Smooth muscle cell (in vitro differentiated cells): ENCODE results near the gene TBX2. TPM values are rescaled to one million over a fixed set of nuclear protein-coding genes. Genes with fewer than 3 reads are reported as not detected.

Experiments
- DNase-seq: peaks from one replicate; lab custom pipeline; 2025; ENCODE audit not compliant: unreplicated experiment; lab: John Stamatoyannopoulos, UW
- H2AFZ ChIP-seq: fragments of 200-600 bp; sonication (generic); 2 replicates; pipeline ENCODE4 v1.6.0; 2016; ENCODE audit warnings: antibody characterized with exemption, low read depth, mild to moderate bottlenecking
- H3F3A ChIP-seq: fragments of 200-600 bp; sonication (generic); 2 replicates; pipeline ENCODE4 v1.6.0; 2017; ENCODE audit warnings: antibody characterized with exemption, low read depth
- H3K27ac ChIP-seq: fragments of 200-600 bp; sonication (generic); 2 replicates; pipeline ENCODE4 v1.5.1; 2016; ENCODE audit warnings: low read depth, mild to moderate bottlenecking
- H3K27me3 ChIP-seq: fragments of 200-600 bp; sonication (generic); 2 replicates; pipeline ENCODE4 v1.6.1; 2016; ENCODE audit warnings: low read depth, mild to moderate bottlenecking
- H3K36me3 ChIP-seq: fragments of 200-600 bp; sonication (generic); 2 replicates; pipeline ENCODE4 v1.5.1; 2016; ENCODE audit warnings: low read depth
- H3K4me1 ChIP-seq: fragments of 200-600 bp; sonication (generic); 2 replicates; pipeline ENCODE4 v1.5.1; 2016; ENCODE audit warnings: low read depth
- H3K4me2 ChIP-seq: fragments of 200-600 bp; sonication (generic); 2 replicates; pipeline ENCODE4 v1.6.0; 2016; ENCODE audit warnings: mild to moderate bottlenecking
- H3K4me3 ChIP-seq: fragments of 200-600 bp; sonication (generic); 2 replicates; pipeline ENCODE4 v1.5.1; 2016; ENCODE audit warnings: mild to moderate bottlenecking
- H3K79me2 ChIP-seq: fragments of 200-600 bp; sonication (generic); 2 replicates; pipeline ENCODE4 v1.6.0; 2016; ENCODE audit warnings: low read depth, mild to moderate bottlenecking
- H3K9ac ChIP-seq: fragments of 200-600 bp; sonication (generic); 2 replicates; pipeline ENCODE4 v1.6.0; 2016; ENCODE audit warnings: low read depth
- H3K9me3 ChIP-seq: fragments of 200-600 bp; sonication (generic); replicated peaks from 2 replicates; pipeline ENCODE4 v1.5.1; 2016; ENCODE audit warnings: low read depth
- H4K20me1 ChIP-seq: fragments of 200-600 bp; sonication (generic); 2 replicates; pipeline ENCODE4 v1.6.0; 2016; ENCODE audit warnings: low read depth
- CTCF ChIP-seq: fragments of 200-600 bp; sonication (generic); IDR thresholded peaks from 2 replicates; pipeline ENCODE4 v1.5.1; 2017; ENCODE audit warnings: borderline replicate concordance, mild to moderate bottlenecking, antibody characterized with exemption; ENCODE audit not compliant: insufficient read depth, poor library complexity, severe bottlenecking
- WGBS: methylation state at CpG from one replicate; pipeline ENCODE4 v1.1.7; 2016; ENCODE audit warnings: low lambda C conversion rate; 5-methylcytosine and 5-hydroxymethylcytosine counted together
- polyA plus RNA-seq: library from polyadenylated mRNA; unstranded; fragments of >200 nt; fragmentation: Nextera tagmentation; extraction: Ambion mirVana; gene quantifications from 2 replicates; pipeline ENCODE4 v1.2.1, GENCODE V29; 2016
- total RNA-seq: library from RNA; depleted of rRNA; stranded (reverse); fragments of >200 nt; gene quantifications from 2 replicates; pipeline ENCODE4 v1.2.3, GENCODE V29; 2014

Gene TBX2
- total and polyA plus RNA-seq, 2 experiments from 2014 or later, result 46.7 to 146 TPM

DNA sequence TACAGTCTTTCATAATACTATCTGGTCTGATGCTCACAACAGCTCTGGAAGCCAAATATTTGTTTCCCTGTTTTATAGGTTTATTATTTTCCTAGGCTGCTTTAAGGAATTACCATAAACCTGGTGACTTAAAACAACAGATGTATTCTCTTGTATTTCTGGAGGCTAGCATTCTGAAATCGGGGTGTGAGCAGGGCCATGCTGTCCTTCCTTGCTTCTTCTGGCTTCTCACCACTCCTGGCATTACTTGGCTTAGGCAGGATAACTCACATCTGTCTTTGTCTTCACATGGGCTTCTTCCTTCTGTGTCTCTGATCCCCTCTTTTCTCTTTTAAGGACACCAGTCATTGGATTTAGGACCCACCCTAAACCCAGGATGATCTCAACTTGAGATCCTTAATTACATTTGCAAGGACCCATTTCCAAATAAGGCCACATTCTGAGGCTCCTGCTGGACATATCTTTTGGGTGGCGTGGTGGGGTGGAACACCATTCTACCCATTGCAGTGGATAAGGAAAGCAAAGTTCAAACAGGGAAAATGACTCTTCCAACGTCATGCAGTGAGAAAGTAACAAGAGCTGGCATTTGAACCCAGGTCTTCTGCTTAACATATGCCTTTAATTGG is 39.2 kb upstream of the TBX2 start:
- Histone ChIP-seq H3K27ac (no peak overlapping the region), H3K4me1 (peaks cover 7% of the 10 kb centered on the region), H3K9ac (no peak overlapping the region), H3K27me3 (no peaks in the 10 kb centered on the region), H3K4me2 (peak overlapping the region; percentile 71), H2AFZ (no peak overlapping the region), H3K36me3 (no peaks in the 10 kb centered on the region), H3F3A (peaks cover 4% of the 10 kb centered on the region), H3K4me3 (no peak overlapping the region), H4K20me1 (no peaks in the 10 kb centered on the region), H3K9me3 (no peaks in the 10 kb centered on the region), H3K79me2 (no peaks in the 10 kb centered on the region)
- no peak for DNase-seq
- TF ChIP-seq CTCF, result no peak
- WGBS, result 94% methylated on average over 3 of the region's 3 CpGs

GRCh38 chr17:61361084-61361483 is 38.6 kb upstream of the TBX2 start:
- H3K9ac ChIP-seq, result no peak overlapping the region
- H3K9me3 ChIP-seq, result no peaks in the 10 kb centered on the region
- H3K4me1 ChIP-seq, result peaks cover 7% of the 10 kb centered on the region
- no peak overlapping the region for H2AFZ ChIP-seq
- 50% methylated on average over 2 of the region's 2 CpGs for WGBS
- H3K27ac ChIP-seq, result no peak overlapping the region
- H3K4me2 ChIP-seq, result peak overlapping the region; percentile 71
- no peaks in the 10 kb centered on the region for H3K79me2 ChIP-seq
- no peak for DNase-seq
- no peak for TF ChIP-seq CTCF
- no peak overlapping the region for H3K4me3 ChIP-seq
- H3K27me3 ChIP-seq, result no peaks in the 10 kb centered on the region
- no peaks in the 10 kb centered on the region for H3F3A ChIP-seq
- H3K36me3 ChIP-seq, result no peaks in the 10 kb centered on the region
- no peaks in the 10 kb centered on the region for H4K20me1 ChIP-seq

DNA sequence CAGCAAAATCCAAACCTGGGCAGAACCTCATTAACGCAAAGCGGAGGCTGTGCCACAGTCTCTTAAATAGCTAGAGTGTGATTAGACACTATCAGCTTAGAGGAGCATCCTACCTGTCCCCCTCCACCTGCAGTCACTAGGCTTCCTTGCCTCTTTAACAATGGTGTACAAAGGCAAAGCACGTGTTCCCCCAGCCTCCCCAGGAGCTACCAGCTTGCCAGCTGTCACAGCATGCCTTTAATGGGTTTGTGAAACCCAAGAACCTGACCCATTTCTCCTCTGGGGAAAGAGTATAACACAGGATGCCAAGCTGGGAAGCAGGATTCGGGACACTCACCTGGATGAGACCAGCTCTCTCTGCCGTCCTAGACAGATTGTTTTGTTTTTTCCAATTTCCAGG is 37.2 kb upstream of the TBX2 start:
- no peak overlapping the region for H3K4me2 ChIP-seq
- H3K27ac ChIP-seq, result no peak overlapping the region
- H3K4me3 ChIP-seq, result no peak overlapping the region
- no peaks in the 10 kb centered on the region for H3K27me3 ChIP-seq
- no peak overlapping the region for H2AFZ ChIP-seq
- DNase-seq, result no peak
- H3K9me3 ChIP-seq, result no peaks in the 10 kb centered on the region
- no peaks in the 10 kb centered on the region for H3K36me3 ChIP-seq
- no peaks in the 10 kb centered on the region for H3K79me2 ChIP-seq
- TF ChIP-seq CTCF, result no peak
- H4K20me1 ChIP-seq, result no peaks in the 10 kb centered on the region
- H3K9ac ChIP-seq, result no peak overlapping the region
- peaks cover 7% of the 10 kb centered on the region for H3K4me1 ChIP-seq
- WGBS, result 83% methylated on average over 5 of the region's 5 CpGs
- no peaks in the 10 kb centered on the region for H3F3A ChIP-seq
